MM.1S (cell line): ENCODE results near the gene GALNT8.

Experiments
- DNase-seq: peaks from one replicate; pipeline ENCODE4 v3.0.0-alpha.2; 2015
- H2AFZ ChIP-seq: fragments of 300-600 bp; sonication (generic); 2 replicates; pipeline ENCODE4 v1.6.0; 2016; ENCODE audit warnings: antibody characterized with exemption, low read length
- H3F3A ChIP-seq: fragments of 300-600 bp; sonication (generic); 2 replicates; pipeline ENCODE4 v1.6.1; 2016; ENCODE audit warnings: mild to moderate bottlenecking, antibody characterized with exemption, low read length, moderate library complexity, mixed read lengths; ENCODE audit not compliant: insufficient read depth
- H3K27ac ChIP-seq: fragments of 300-600 bp; sonication (generic); 2 replicates; pipeline ENCODE4 v1.5.1; 2016; ENCODE audit warnings: mild to moderate bottlenecking, low read length
- H3K27me3 ChIP-seq: fragments of 300-600 bp; sonication (generic); replicated peaks from 2 replicates; pipeline ENCODE4 v1.6.0; 2016; ENCODE audit warnings: low read length; ENCODE audit not compliant: insufficient read depth
- H3K36me3 ChIP-seq: fragments of 300-600 bp; sonication (generic); replicated peaks from 2 replicates; pipeline ENCODE4 v1.6.1; 2016; ENCODE audit warnings: mild to moderate bottlenecking, low read length, mixed read lengths; ENCODE audit not compliant: insufficient read depth
- H3K4me1 ChIP-seq: fragments of 300-600 bp; sonication (generic); 2 replicates; pipeline ENCODE4 v1.6.1; 2016; ENCODE audit warnings: low read length, mixed read lengths
- H3K4me2 ChIP-seq: fragments of 300-600 bp; sonication (generic); 2 replicates; pipeline ENCODE4 v1.6.0; 2016; ENCODE audit warnings: low read depth, low read length
- H3K4me3 ChIP-seq: fragments of 300-600 bp; sonication (generic); 2 replicates; pipeline ENCODE4 v1.5.1; 2016; ENCODE audit warnings: low read length, mixed read lengths
- H3K79me2 ChIP-seq: fragments of 300-600 bp; sonication (generic); 2 replicates; pipeline ENCODE4 v1.6.1; 2016; ENCODE audit warnings: mixed run types, low read length, mixed read lengths
- H3K9ac ChIP-seq: fragments of 300-600 bp; sonication (generic); 2 replicates; pipeline ENCODE4 v1.6.1; 2016; ENCODE audit warnings: low read length, mixed read lengths
- H3K9me2 ChIP-seq: fragments of 300-600 bp; sonication (generic); replicated peaks from 2 replicates; pipeline ENCODE4 v1.6.1; 2016; ENCODE audit warnings: mild to moderate bottlenecking, low read length, mixed read lengths; ENCODE audit not compliant: insufficient read depth
- H3K9me3 ChIP-seq: fragments of 300-600 bp; sonication (generic); replicated peaks from 2 replicates; pipeline ENCODE4 v1.6.1; 2016; ENCODE audit warnings: mild to moderate bottlenecking, low read length, mixed read lengths; ENCODE audit not compliant: insufficient read depth
- H4K20me1 ChIP-seq: fragments of 300-600 bp; sonication (generic); 2 replicates; pipeline ENCODE4 v1.6.1; 2016; ENCODE audit warnings: mild to moderate bottlenecking, low read length, moderate library complexity, mixed read lengths; ENCODE audit not compliant: insufficient read depth
- CTCF ChIP-seq: fragments of 300-600 bp; sonication (generic); IDR thresholded peaks from 2 replicates; pipeline ENCODE4 v1.5.1; 2016; ENCODE audit warnings: antibody characterized with exemption, low read length, mixed read lengths
- EZH2 ChIP-seq: fragments of 300-600 bp; sonication (generic); optimal IDR thresholded peaks from 2 replicates; pipeline ENCODE3; 2017; ENCODE audit warnings: low read depth, mild to moderate bottlenecking, antibody characterized with exemption, low read length, mixed read lengths
- EZH2phosphoT487 ChIP-seq: fragments of 300-600 bp; sonication (generic); IDR thresholded peaks from 2 replicates; pipeline ENCODE4 v1.6.1; 2018; ENCODE audit warnings: antibody characterized with exemption, low read length

The GALNT8 gene

GRCh38 chr12:4809013-4809448 is 88.8 kb downstream of the GALNT8 start:
- H3K79me2 ChIP-seq: no peaks in the 10 kb centered on the region
- H2AFZ ChIP-seq: no peak overlapping the region
- no peak overlapping the region for H3K4me2 ChIP-seq
- no peaks in the 10 kb centered on the region for H4K20me1 ChIP-seq
- no peaks in the 10 kb centered on the region for H3K4me1 ChIP-seq
- no peak overlapping the region for H3K4me3 ChIP-seq
- no peaks in the 10 kb centered on the region for H3K27me3 ChIP-seq
- H3F3A ChIP-seq: no peaks in the 10 kb centered on the region
- no peaks in the 10 kb centered on the region for H3K9me3 ChIP-seq
- H3K9me2 ChIP-seq: no peaks in the 10 kb centered on the region
- H3K27ac ChIP-seq: no peak overlapping the region
- no peak for TF ChIP-seq EZH2
- DNase-seq: no peak
- H3K9ac ChIP-seq: no peak overlapping the region
- H3K36me3 ChIP-seq: no peaks in the 10 kb centered on the region

GRCh38 chr12:4809449-4810218 is 89.4 kb downstream of the GALNT8 start:
- Histone ChIP-seq H2AFZ (no peak overlapping the region), H3K9me3 (no peaks in the 10 kb centered on the region), H4K20me1 (no peaks in the 10 kb centered on the region), H3K4me2 (no peak overlapping the region), H3F3A (no peaks in the 10 kb centered on the region), H3K27ac (no peak overlapping the region), H3K4me1 (no peaks in the 10 kb centered on the region), H3K9ac (no peak overlapping the region), H3K79me2 (no peaks in the 10 kb centered on the region), H3K27me3 (no peaks in the 10 kb centered on the region), H3K9me2 (no peaks in the 10 kb centered on the region), H3K4me3 (no peak overlapping the region), H3K36me3 (no peaks in the 10 kb centered on the region)
- DNase-seq: no peak
- TF ChIP-seq EZH2 (no peak), EZH2phosphoT487 (no peak), CTCF (no peak)

GRCh38 chr12:4810219-4810671 is 90.0 kb downstream of the GALNT8 start:
- H3K9ac ChIP-seq: no peak overlapping the region
- no peak overlapping the region for H3K4me2 ChIP-seq
- TF ChIP-seq EZH2 (no peak), CTCF (no peak), EZH2phosphoT487 (no peak)

More at GRCh38 chr12:4810219-4810671, 90.0 kb downstream of the GALNT8 start:
- no peaks in the 10 kb centered on the region for H3K79me2 ChIP-seq
- H2AFZ ChIP-seq: no peak overlapping the region
- no peaks in the 10 kb centered on the region for H3K4me1 ChIP-seq
- H3F3A ChIP-seq: no peaks in the 10 kb centered on the region
- no peaks in the 10 kb centered on the region for H4K20me1 ChIP-seq
- H3K9me2 ChIP-seq: no peaks in the 10 kb centered on the region
- no peak overlapping the region for H3K27ac ChIP-seq
- H3K9me3 ChIP-seq: no peaks in the 10 kb centered on the region
- no peaks in the 10 kb centered on the region for H3K27me3 ChIP-seq
- no peaks in the 10 kb centered on the region for H3K36me3 ChIP-seq
- DNase-seq: no peak
- no peak overlapping the region for H3K4me3 ChIP-seq
